ENCODE measurements around the gene KLHL6.

The KLHL6 gene

DNA sequence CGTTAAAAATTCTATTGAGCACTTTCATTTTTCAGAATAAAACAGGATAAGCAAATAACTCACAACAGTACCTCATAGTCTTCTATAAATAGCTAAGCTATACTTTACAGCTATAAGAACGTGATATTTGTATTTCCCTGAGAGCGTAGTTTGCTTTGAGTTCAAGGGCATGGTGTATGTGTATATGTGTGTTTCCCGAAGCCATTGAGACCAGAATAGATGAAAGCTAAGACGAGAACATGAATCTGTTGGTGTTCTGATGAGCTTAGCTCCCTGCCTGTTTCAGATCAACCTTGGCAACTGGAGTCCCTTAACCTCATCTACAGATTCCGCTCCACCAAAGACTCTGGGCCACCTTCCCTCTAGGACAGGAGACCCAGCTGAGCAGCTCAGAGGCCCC lies 67.6 kb downstream of the KLHL6 start:
- TF ChIP-seq, protein P1, sequence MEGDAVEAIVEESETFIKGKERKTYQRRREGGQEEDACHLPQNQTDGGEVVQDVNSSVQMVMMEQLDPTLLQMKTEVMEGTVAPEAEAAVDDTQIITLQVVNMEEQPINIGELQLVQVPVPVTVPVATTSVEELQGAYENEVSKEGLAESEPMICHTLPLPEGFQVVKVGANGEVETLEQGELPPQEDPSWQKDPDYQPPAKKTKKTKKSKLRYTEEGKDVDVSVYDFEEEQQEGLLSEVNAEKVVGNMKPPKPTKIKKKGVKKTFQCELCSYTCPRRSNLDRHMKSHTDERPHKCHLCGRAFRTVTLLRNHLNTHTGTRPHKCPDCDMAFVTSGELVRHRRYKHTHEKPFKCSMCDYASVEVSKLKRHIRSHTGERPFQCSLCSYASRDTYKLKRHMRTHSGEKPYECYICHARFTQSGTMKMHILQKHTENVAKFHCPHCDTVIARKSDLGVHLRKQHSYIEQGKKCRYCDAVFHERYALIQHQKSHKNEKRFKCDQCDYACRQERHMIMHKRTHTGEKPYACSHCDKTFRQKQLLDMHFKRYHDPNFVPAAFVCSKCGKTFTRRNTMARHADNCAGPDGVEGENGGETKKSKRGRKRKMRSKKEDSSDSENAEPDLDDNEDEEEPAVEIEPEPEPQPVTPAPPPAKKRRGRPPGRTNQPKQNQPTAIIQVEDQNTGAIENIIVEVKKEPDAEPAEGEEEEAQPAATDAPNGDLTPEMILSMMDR (IDR thresholded peaks at IDR 0.05; ENCODE audit: low read depth, low read length, missing control alignments), result no peak
- DNase-seq (ENCODE audit: extremely low read depth, low read depth), result no peak

DNA sequence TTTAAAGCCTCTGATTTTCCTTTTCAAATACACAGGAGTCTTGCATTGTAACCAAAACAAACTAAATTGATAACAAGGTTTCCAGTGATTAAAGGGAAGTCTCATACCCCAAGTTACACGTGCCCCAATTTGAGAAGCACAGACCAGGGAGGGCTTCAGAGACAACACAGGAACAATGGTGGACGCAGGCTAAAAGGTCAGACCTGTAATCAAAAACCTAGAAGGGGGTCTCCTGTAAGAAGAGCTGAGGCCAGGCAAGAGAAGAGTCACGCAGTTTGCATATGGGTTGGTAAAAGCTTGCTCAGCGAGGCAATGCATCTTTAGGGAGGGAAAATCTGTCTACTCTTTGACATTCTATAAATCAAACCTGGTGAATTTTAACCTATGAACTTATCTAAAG lies 68.5 kb downstream of the KLHL6 start:
- H3K4me3 ChIP-seq (replicated peaks; ENCODE audit: low read depth, low read length), result no peak overlapping the region
- no peak for DNase-seq (ENCODE audit: extremely low read depth, low read depth)
- TF ChIP-seq, protein P1 (IDR thresholded peaks at IDR 0.05; ENCODE audit: low read depth, low read length, missing control alignments), result no peak

More for the DNA sequence above, 67.6 kb downstream of the KLHL6 start:
- H3K4me3 ChIP-seq (replicated peaks; ENCODE audit: low read depth, low read length), result no peak overlapping the region

DNA sequence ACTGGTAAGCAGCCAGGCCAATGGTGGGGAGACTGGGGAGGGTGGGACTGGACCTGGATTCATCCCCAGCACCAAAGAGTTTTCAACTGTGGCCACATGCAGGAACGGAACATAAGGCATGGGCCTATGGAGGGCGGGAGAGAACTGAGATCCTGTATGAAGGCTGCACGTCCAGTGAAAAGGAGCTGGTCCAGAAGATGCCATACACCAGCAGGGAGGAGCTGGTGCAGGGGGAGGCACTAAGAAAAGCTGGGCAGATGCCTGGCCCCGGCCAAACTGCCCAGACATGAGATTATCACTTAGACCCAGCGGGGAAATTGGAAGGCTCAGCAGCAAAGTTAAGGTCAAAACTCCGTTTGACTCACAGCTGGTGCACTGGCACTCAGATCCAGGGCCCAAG lies 69.0 kb downstream of the KLHL6 start:
- H3K4me3 ChIP-seq (replicated peaks; ENCODE audit: low read depth, low read length), result no peak overlapping the region
- no peak for DNase-seq (ENCODE audit: extremely low read depth, low read depth)
- TF ChIP-seq, protein P1 (IDR thresholded peaks at IDR 0.05; ENCODE audit: low read depth, low read length, missing control alignments), result no peak

DNA sequence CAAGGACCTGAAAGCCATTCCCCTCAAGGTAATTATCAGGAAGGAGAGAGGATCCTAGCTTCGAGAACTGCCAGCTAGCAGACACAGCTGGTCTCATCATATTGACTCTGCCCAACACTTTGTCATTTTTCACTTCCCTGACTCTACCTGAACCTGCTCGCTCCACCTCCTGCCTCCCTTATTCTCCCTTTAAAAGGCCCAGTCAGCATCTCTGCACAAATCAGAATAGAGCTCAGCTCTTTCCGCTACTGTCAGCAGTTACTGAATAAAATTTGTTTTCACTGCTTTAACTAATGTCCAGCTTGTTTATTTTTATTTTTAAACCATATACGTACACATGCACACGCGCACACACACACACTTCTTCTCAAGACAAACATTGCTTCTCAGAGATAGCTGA lies 69.9 kb downstream of the KLHL6 start:
- H3K4me3 ChIP-seq (replicated peaks; ENCODE audit: low read depth, low read length), result no peak overlapping the region
- TF ChIP-seq, protein P1 (IDR thresholded peaks at IDR 0.05; ENCODE audit: low read depth, low read length, missing control alignments), result no peak
- no peak for DNase-seq (ENCODE audit: extremely low read depth, low read depth)

DNA sequence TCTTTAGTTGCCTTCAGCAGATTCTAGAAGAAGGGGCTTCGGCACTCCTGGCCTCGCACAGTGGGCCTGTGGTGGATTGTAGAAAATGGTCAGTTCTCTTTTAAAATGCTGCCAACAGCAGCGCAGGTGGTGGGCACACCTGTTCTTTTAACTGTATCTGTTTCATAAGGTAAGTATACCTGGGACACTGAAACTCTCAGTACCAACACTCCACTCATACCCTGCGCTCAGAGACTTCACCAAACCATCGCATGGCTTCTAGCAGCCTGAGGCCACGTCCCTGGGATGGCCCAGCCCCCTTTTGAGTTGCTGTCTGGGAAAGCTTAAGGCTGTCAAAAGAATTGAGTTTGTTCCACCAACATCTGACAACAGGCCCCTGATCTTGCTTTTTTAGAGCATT lies 70.4 kb downstream of the KLHL6 start:
- H3K4me3 ChIP-seq (replicated peaks; ENCODE audit: low read depth, low read length), result no peak overlapping the region
- DNase-seq (ENCODE audit: extremely low read depth, low read depth), result no peak
- TF ChIP-seq, protein P1 (IDR thresholded peaks at IDR 0.05; ENCODE audit: low read depth, low read length, missing control alignments), result no peak

DNA sequence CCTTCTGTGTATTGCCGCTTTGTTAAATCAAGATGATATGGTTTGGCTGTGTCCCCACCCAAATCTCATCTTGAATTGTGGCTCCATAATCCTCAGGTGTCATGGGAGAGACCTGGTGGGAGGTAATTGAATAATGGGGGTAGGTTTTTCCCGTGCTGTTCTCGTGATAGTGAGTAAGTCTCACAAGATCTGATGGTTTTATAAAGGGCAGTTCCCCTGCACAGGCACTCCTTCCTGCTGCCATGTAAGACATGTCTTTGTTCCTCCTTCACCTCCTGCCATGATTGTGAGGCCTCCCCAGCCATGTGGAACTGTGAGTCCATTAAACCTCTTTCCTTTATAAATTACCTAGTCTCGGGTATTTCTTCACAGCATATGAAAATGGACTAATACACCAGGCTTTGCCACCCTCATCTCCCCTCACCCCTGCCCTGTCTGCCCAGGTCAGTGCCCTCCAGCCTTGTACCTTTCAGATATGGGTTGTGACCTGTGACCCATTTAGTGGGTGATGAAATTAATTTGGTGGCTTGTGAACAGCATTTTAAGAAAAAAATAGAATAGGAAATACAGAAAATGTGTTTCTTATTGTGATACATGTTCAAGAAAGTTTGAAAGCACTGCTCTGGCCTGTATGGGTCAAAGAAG lies 71.0 kb downstream of the KLHL6 start:
- DNase-seq (ENCODE audit: extremely low read depth, low read depth), result no peak
- TF ChIP-seq, protein P1 (IDR thresholded peaks at IDR 0.05; ENCODE audit: low read depth, low read length, missing control alignments), result no peak
- no peak overlapping the region for H3K4me3 ChIP-seq (replicated peaks; ENCODE audit: low read depth, low read length)

DNA sequence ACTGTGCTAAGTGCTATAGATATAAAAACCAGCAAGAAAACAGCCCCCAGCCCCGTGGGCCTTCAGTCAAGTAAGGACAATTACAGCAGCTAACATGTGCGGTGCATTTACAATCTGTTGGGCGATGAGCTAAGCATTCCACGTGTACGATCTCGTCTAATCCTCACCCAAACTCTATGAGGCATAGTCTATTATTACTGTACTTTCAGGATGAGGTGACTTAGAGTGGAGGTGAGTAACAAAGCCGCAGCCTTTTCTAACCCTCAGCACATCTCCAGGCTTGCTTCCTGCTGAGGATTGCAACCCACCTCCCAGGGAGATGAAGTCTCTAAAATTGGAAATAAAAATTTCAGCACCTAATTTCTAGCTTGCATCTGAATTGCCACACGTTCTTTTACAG lies 73.9 kb downstream of the KLHL6 start:
- no peak for DNase-seq (ENCODE audit: extremely low read depth, low read depth)
- H3K4me3 ChIP-seq (replicated peaks; ENCODE audit: low read depth, low read length), result no peak overlapping the region
- TF ChIP-seq, protein P1 (IDR thresholded peaks at IDR 0.05; ENCODE audit: low read depth, low read length, missing control alignments), result no peak
